ENCODE data around the gene MREG. TPM values are rescaled to one million over a fixed set of nuclear protein-coding genes. Genes with fewer than 3 reads are reported as not detected.
"Not testable (repeated sequence)": the region's sequence is repeated elsewhere in the genome, so short reads cannot be mapped to it uniquely, and the experiment has no call there.

MREG gene
- total and polyA plus RNA-seq, 3 experiments from 2014 or later = 3.9 to 26.2 (median 25.4) TPM

- H3K4me3 Mint-ChIP-seq; POLR2A ChIA-PET; H3K27me3 Mint-ChIP-seq; H3K9me3 Mint-ChIP-seq; H3K27me3 ChIP-seq (ENCODE audit: insufficient read depth, low read length, poor library complexity, severe bottlenecking); H3K9me3 ChIP-seq (ENCODE audit: low read length); H3K36me3 Mint-ChIP-seq; DNase-seq; H3K27ac ChIP-seq (ENCODE audit: low read depth, low read length); H3K4me3 ChIP-seq (ENCODE audit: low read length); CTCF ChIA-PET; H3K36me3 ChIP-seq (ENCODE audit: insufficient read depth, low read length); H3K27ac Mint-ChIP-seq: not testable (repeated sequence)
- H3K4me1 Mint-ChIP-seq = peaks cover 39 to 66% (median 61%) of the 10 kb centered on the region in 3 donors
- peaks cover 38% of the 10 kb centered on the region for H3K4me1 ChIP-seq (ENCODE audit: insufficient read depth, low read length)
Measured at GRCh38 chr2:216009215-216009614, 4.1 kb downstream of the MREG start.

GRCh38 chr2:216008387-216008786 lies 5.0 kb downstream of the MREG start:
- CTCF ChIA-PET = no interaction called here
- Histone ChIP-seq H3K27me3 (ENCODE audit: insufficient read depth, low read length, poor library complexity, severe bottlenecking) (no peaks in the 10 kb centered on the region), H3K4me3 (ENCODE audit: low read length) (no peak overlapping the region), H3K4me1 (ENCODE audit: insufficient read depth, low read length) (peaks cover 31% of the 10 kb centered on the region), H3K27ac (ENCODE audit: low read depth, low read length) (no peak overlapping the region), H3K9me3 (ENCODE audit: low read length) (no peaks in the 10 kb centered on the region), H3K36me3 (ENCODE audit: insufficient read depth, low read length) (no peaks in the 10 kb centered on the region)
- no peak for DNase-seq
- Mint-ChIP-seq H3K27ac (peak overlapping the region in 1 of 8 donors; percentile 15), H3K27me3 (no peaks in the 10 kb centered on the region), H3K36me3 (peaks cover 1 to 3% (median 3%) of the 10 kb centered on the region in 3 donors), H3K9me3 (no peaks in the 10 kb centered on the region), H3K4me1 (peaks cover 42 to 66% (median 61%) of the 10 kb centered on the region in 3 donors), H3K4me3 (no peak overlapping the region)
- POLR2A ChIA-PET = no interaction called here

- Mint-ChIP-seq H3K4me3 (peak overlapping the region; percentile 26 to 86 (median 72)), H3K36me3 (peaks cover 0 to 3% (median 1%) of the 10 kb centered on the region in 3 donors), H3K9me3 (no peaks in the 10 kb centered on the region), H3K27me3 (no peaks in the 10 kb centered on the region), H3K4me1 (peaks cover 43 to 66% (median 53%) of the 10 kb centered on the region in 3 donors), H3K27ac (peak overlapping the region in 7 of 8 donors; percentile 17 to 92 (median 67))
- no peaks in the 10 kb centered on the region for H3K9me3 ChIP-seq (ENCODE audit: low read length)
- no peaks in the 10 kb centered on the region for H3K36me3 ChIP-seq (ENCODE audit: insufficient read depth, low read length)
- peaks cover 31% of the 10 kb centered on the region for H3K4me1 ChIP-seq (ENCODE audit: insufficient read depth, low read length)
- no peak overlapping the region for H3K27ac ChIP-seq (ENCODE audit: low read depth, low read length)
- peak in 4 of 5 donors; percentile 17 to 51 (median 21) for DNase-seq
- peak overlapping the region; percentile 4 for H3K4me3 ChIP-seq (ENCODE audit: low read length)
- no peaks in the 10 kb centered on the region for H3K27me3 ChIP-seq (ENCODE audit: insufficient read depth, low read length, poor library complexity, severe bottlenecking)
- ChIA-PET POLR2A (interaction anchor here (0.6 kb wide), 2 partner anchors 40 to 43 kb away, joined by 5 read pairs; no protein-coding TSS in a partner anchor), CTCF (interaction anchor here (1.4 to 2.8 kb wide), 4 partner anchors 10 to 55 kb away, joined by 4 to 29 read pairs (median 6); partner anchors contain the start of gene MREG)
Measured at GRCh38 chr2:216006164-216006663, 7.1 kb downstream of the MREG start.

- Histone ChIP-seq H3K4me3 (ENCODE audit: low read length) (no peak overlapping the region), H3K9me3 (ENCODE audit: low read length) (no peaks in the 10 kb centered on the region), H3K27ac (ENCODE audit: low read depth, low read length) (peak overlapping the region; percentile 40), H3K36me3 (ENCODE audit: insufficient read depth, low read length) (no peaks in the 10 kb centered on the region), H3K4me1 (ENCODE audit: insufficient read depth, low read length) (peaks cover 31% of the 10 kb centered on the region), H3K27me3 (ENCODE audit: insufficient read depth, low read length, poor library complexity, severe bottlenecking) (no peaks in the 10 kb centered on the region)
- Mint-ChIP-seq H3K4me3 (peak overlapping the region in 2 of 7 donors; percentile 19 to 35), H3K4me1 (peaks cover 43 to 61% (median 47%) of the 10 kb centered on the region in 3 donors), H3K27ac (peak overlapping the region in 7 of 8 donors; percentile 21 to 82 (median 48)), H3K9me3 (no peaks in the 10 kb centered on the region), H3K36me3 (peaks cover 0 to 3% (median 1%) of the 10 kb centered on the region in 3 donors), H3K27me3 (no peaks in the 10 kb centered on the region)
- ChIA-PET POLR2A (no interaction called here), CTCF (interaction anchor here (1.1 to 2.8 kb wide), 4 partner anchors 11 to 55 kb away, joined by 4 to 29 read pairs (median 6); partner anchors contain the start of gene MREG)
- no peak for DNase-seq
Measured at GRCh38 chr2:216004697-216005283, 8.6 kb downstream of the MREG start.

- no peak for DNase-seq
- no peaks in the 10 kb centered on the region for H3K27me3 Mint-ChIP-seq
- H3K4me3 ChIP-seq (ENCODE audit: low read length) = no peak overlapping the region
- peaks cover 43 to 60% (median 46%) of the 10 kb centered on the region in 3 donors for H3K4me1 Mint-ChIP-seq
- no peaks in the 10 kb centered on the region for H3K36me3 ChIP-seq (ENCODE audit: insufficient read depth, low read length)
- peak overlapping the region; percentile 3 to 97 (median 64) for H3K27ac Mint-ChIP-seq
- H3K4me1 ChIP-seq (ENCODE audit: insufficient read depth, low read length) = peaks cover 31% of the 10 kb centered on the region
- H3K4me3 Mint-ChIP-seq = peak overlapping the region in 3 of 7 donors; percentile 49 to 76 (median 53)
- H3K27ac ChIP-seq (ENCODE audit: low read depth, low read length) = no peak overlapping the region
- ChIA-PET CTCF (interaction anchor here (1.1 to 2.8 kb wide), 2 partner anchors 12 to 54 kb away, joined by 4 to 29 read pairs; partner anchors contain the start of gene MREG), POLR2A (no interaction called here)
- H3K27me3 ChIP-seq (ENCODE audit: insufficient read depth, low read length, poor library complexity, severe bottlenecking) = no peaks in the 10 kb centered on the region
- H3K9me3 Mint-ChIP-seq = no peaks in the 10 kb centered on the region
- no peaks in the 10 kb centered on the region for H3K9me3 ChIP-seq (ENCODE audit: low read length)
- H3K36me3 Mint-ChIP-seq = peaks cover 0 to 3% (median 1%) of the 10 kb centered on the region in 3 donors
Measured at GRCh38 chr2:216003876-216004696, 9.3 kb downstream of the MREG start.

- Histone ChIP-seq H3K9me3 (ENCODE audit: low read length) (no peaks in the 10 kb centered on the region), H3K36me3 (ENCODE audit: insufficient read depth, low read length) (no peaks in the 10 kb centered on the region), H3K4me3 (ENCODE audit: low read length) (no peak overlapping the region), H3K4me1 (ENCODE audit: insufficient read depth, low read length) (peaks cover 31% of the 10 kb centered on the region), H3K27me3 (ENCODE audit: insufficient read depth, low read length, poor library complexity, severe bottlenecking) (no peaks in the 10 kb centered on the region), H3K27ac (ENCODE audit: low read depth, low read length) (no peak overlapping the region)
- peak overlapping the region in 6 of 8 donors; percentile 47 to 90 (median 80) for H3K27ac Mint-ChIP-seq
- H3K9me3 Mint-ChIP-seq = no peaks in the 10 kb centered on the region
- no peak for DNase-seq
- CTCF ChIA-PET = interaction anchor here (0.8 to 1.2 kb wide), 2 partner anchors 10 to 13 kb away, joined by 4 read pairs; no protein-coding TSS in a partner anchor
- POLR2A ChIA-PET = no interaction called here
- H3K4me3 Mint-ChIP-seq = peak overlapping the region in 2 of 7 donors; percentile 13 to 28
- H3K27me3 Mint-ChIP-seq = no peaks in the 10 kb centered on the region
- peaks cover 43 to 55% (median 48%) of the 10 kb centered on the region in 3 donors for H3K4me1 Mint-ChIP-seq
- peaks cover under 1 to 3% (median 2%) of the 10 kb centered on the region in 3 donors for H3K36me3 Mint-ChIP-seq
Measured at GRCh38 chr2:216002693-216003092, 10.7 kb downstream of the MREG start.

- peaks cover 31% of the 10 kb centered on the region for H3K4me1 ChIP-seq (ENCODE audit: insufficient read depth, low read length)
- ChIA-PET CTCF (interaction anchor here (0.8 to 1.2 kb wide), 3 partner anchors 10 to 32 kb away, joined by 3 to 4 read pairs (median 4); no protein-coding TSS in a partner anchor), POLR2A (no interaction called here)
- Mint-ChIP-seq H3K36me3 (peaks cover 3 to 7% (median 6%) of the 10 kb centered on the region in 3 donors), H3K27ac (peak overlapping the region in 5 of 8 donors; percentile 65 to 86 (median 81)), H3K4me1 (peaks cover 45 to 59% (median 53%) of the 10 kb centered on the region in 3 donors), H3K4me3 (peak overlapping the region in 3 of 7 donors; percentile 13 to 51 (median 28)), H3K9me3 (no peaks in the 10 kb centered on the region), H3K27me3 (no peaks in the 10 kb centered on the region)
- no peaks in the 10 kb centered on the region for H3K9me3 ChIP-seq (ENCODE audit: low read length)
- H3K27ac ChIP-seq (ENCODE audit: low read depth, low read length) = no peak overlapping the region
- no peaks in the 10 kb centered on the region for H3K27me3 ChIP-seq (ENCODE audit: insufficient read depth, low read length, poor library complexity, severe bottlenecking)
- H3K4me3 ChIP-seq (ENCODE audit: low read length) = no peak overlapping the region
- no peak for DNase-seq
- no peaks in the 10 kb centered on the region for H3K36me3 ChIP-seq (ENCODE audit: insufficient read depth, low read length)
Measured at GRCh38 chr2:216002101-216002678, 11.2 kb downstream of the MREG start.

All from CD8-positive, alpha-beta memory T cell (primary cell).